Measurements from ENCODE around the gene KRT9. TPM values are rescaled to one million over a fixed set of nuclear protein-coding genes. Genes with fewer than 3 reads are reported as not detected.
A peak's percentile ranks its signal among the peaks of the same experiment; 100 is the strongest.

The KRT9 gene
- total and polyA plus RNA-seq, 3 experiments from 2014 or later: not detected

GRCh38 chr17:41559548-41559947 lies 12.3 kb downstream of the KRT9 start:
- Histone ChIP-seq H3K27ac (ENCODE audit: low read depth, low read length) (no peak overlapping the region), H3K4me3 (ENCODE audit: low read length) (no peak overlapping the region), H3K4me1 (ENCODE audit: insufficient read depth, low read length) (no peaks in the 10 kb centered on the region), H3K27me3 (ENCODE audit: insufficient read depth, low read length, poor library complexity, severe bottlenecking) (peaks cover 9% of the 10 kb centered on the region), H3K9me3 (ENCODE audit: low read length) (no peaks in the 10 kb centered on the region), H3K36me3 (ENCODE audit: insufficient read depth, low read length) (no peaks in the 10 kb centered on the region)
- H3K27me3 Mint-ChIP-seq: peaks cover 21 to 68% of the 10 kb centered on the region in 2 donors
- CTCF ChIA-PET: interaction anchor here (1.6 to 1.9 kb wide), 2 partner anchors 11 to 89 kb away, joined by 5 to 9 read pairs; no protein-coding TSS in a partner anchor
- no peak for DNase-seq
- H3K4me1 Mint-ChIP-seq: no peaks in the 10 kb centered on the region
- no peaks in the 10 kb centered on the region for H3K9me3 Mint-ChIP-seq
- no peak overlapping the region for H3K4me3 Mint-ChIP-seq
- no peak overlapping the region for H3K27ac Mint-ChIP-seq
- H3K36me3 Mint-ChIP-seq: no peaks in the 10 kb centered on the region
- POLR2A ChIA-PET: no interaction called here

GRCh38 chr17:41556931-41557330 lies 14.9 kb downstream of the KRT9 start:
- POLR2A ChIA-PET: no interaction called here
- CTCF ChIA-PET: interaction anchor here (1.3 kb wide), 1 partner anchor 106 kb away, joined by 4 read pairs; no protein-coding TSS in a partner anchor
- H3K4me1 ChIP-seq (ENCODE audit: insufficient read depth, low read length): no peaks in the 10 kb centered on the region
- no peak overlapping the region for H3K4me3 ChIP-seq (ENCODE audit: low read length)
- Mint-ChIP-seq H3K4me1 (no peaks in the 10 kb centered on the region), H3K27ac (no peak overlapping the region), H3K4me3 (no peak overlapping the region), H3K9me3 (no peaks in the 10 kb centered on the region), H3K36me3 (no peaks in the 10 kb centered on the region), H3K27me3 (peaks cover 17 to 81% of the 10 kb centered on the region in 2 donors)
- no peaks in the 10 kb centered on the region for H3K9me3 ChIP-seq (ENCODE audit: low read length)
- no peak for DNase-seq
- H3K27me3 ChIP-seq (ENCODE audit: insufficient read depth, low read length, poor library complexity, severe bottlenecking): peaks cover 4% of the 10 kb centered on the region
- no peaks in the 10 kb centered on the region for H3K36me3 ChIP-seq (ENCODE audit: insufficient read depth, low read length)
- no peak overlapping the region for H3K27ac ChIP-seq (ENCODE audit: low read depth, low read length)

- POLR2A ChIA-PET: no interaction called here
- H3K9me3 Mint-ChIP-seq: no peaks in the 10 kb centered on the region
- Histone ChIP-seq H3K9me3 (ENCODE audit: low read length) (no peaks in the 10 kb centered on the region), H3K4me3 (ENCODE audit: low read length) (no peak overlapping the region), H3K27me3 (ENCODE audit: insufficient read depth, low read length, poor library complexity, severe bottlenecking) (peaks cover 4% of the 10 kb centered on the region), H3K36me3 (ENCODE audit: insufficient read depth, low read length) (no peaks in the 10 kb centered on the region), H3K4me1 (ENCODE audit: insufficient read depth, low read length) (no peaks in the 10 kb centered on the region), H3K27ac (ENCODE audit: low read depth, low read length) (no peak overlapping the region)
- peaks cover 17 to 76% of the 10 kb centered on the region in 2 donors for H3K27me3 Mint-ChIP-seq
- CTCF ChIA-PET: no interaction called here
- H3K4me1 Mint-ChIP-seq: no peaks in the 10 kb centered on the region
- H3K27ac Mint-ChIP-seq: peak overlapping the region in 1 of 8 donors; percentile 7
- peak overlapping the region in 1 of 7 donors; percentile 67 for H3K4me3 Mint-ChIP-seq
- no peak for DNase-seq
- H3K36me3 Mint-ChIP-seq: no peaks in the 10 kb centered on the region
Measured at GRCh38 chr17:41556306-41556705, 15.6 kb downstream of the KRT9 start.

- H3K27ac Mint-ChIP-seq: no peak overlapping the region
- POLR2A ChIA-PET: no interaction called here
- H3K36me3 Mint-ChIP-seq: no peaks in the 10 kb centered on the region
- no peak overlapping the region for H3K4me3 Mint-ChIP-seq
- Histone ChIP-seq H3K4me3 (ENCODE audit: low read length) (no peak overlapping the region), H3K9me3 (ENCODE audit: low read length) (no peaks in the 10 kb centered on the region), H3K4me1 (ENCODE audit: insufficient read depth, low read length) (no peaks in the 10 kb centered on the region), H3K36me3 (ENCODE audit: insufficient read depth, low read length) (no peaks in the 10 kb centered on the region), H3K27me3 (ENCODE audit: insufficient read depth, low read length, poor library complexity, severe bottlenecking) (peaks cover 4% of the 10 kb centered on the region), H3K27ac (ENCODE audit: low read depth, low read length) (no peak overlapping the region)
- H3K27me3 Mint-ChIP-seq: peaks cover 17 to 67% of the 10 kb centered on the region in 2 donors
- no peaks in the 10 kb centered on the region for H3K4me1 Mint-ChIP-seq
- DNase-seq: no peak
- no peaks in the 10 kb centered on the region for H3K9me3 Mint-ChIP-seq
- CTCF ChIA-PET: no interaction called here
Measured at GRCh38 chr17:41555105-41555887, 16.6 kb downstream of the KRT9 start.

- no peak overlapping the region for H3K27ac Mint-ChIP-seq
- POLR2A ChIA-PET: no interaction called here
Measured at GRCh38 chr17:41553987-41554680, 17.7 kb downstream of the KRT9 start.

GRCh38 chr17:41553176-41553575 lies 18.7 kb downstream of the KRT9 start:
- no peaks in the 10 kb centered on the region for H3K36me3 Mint-ChIP-seq
- no peaks in the 10 kb centered on the region for H3K36me3 ChIP-seq (ENCODE audit: insufficient read depth, low read length)
- peaks cover 8 to 13% (median 10%) of the 10 kb centered on the region in 3 donors for H3K4me1 Mint-ChIP-seq
- ChIA-PET CTCF (interaction anchor here (1.4 kb wide), 1 partner anchor 11 kb away, joined by 3 read pairs; no protein-coding TSS in a partner anchor), POLR2A (no interaction called here)
- H3K4me1 ChIP-seq (ENCODE audit: insufficient read depth, low read length): peaks cover 11% of the 10 kb centered on the region
- no peak overlapping the region for H3K27ac ChIP-seq (ENCODE audit: low read depth, low read length)
- H3K9me3 Mint-ChIP-seq: no peaks in the 10 kb centered on the region
- no peak overlapping the region for H3K27ac Mint-ChIP-seq
- H3K27me3 Mint-ChIP-seq: peaks cover 10 to 47% of the 10 kb centered on the region in 2 donors
- H3K4me3 Mint-ChIP-seq: no peak overlapping the region
- peaks cover 4% of the 10 kb centered on the region for H3K27me3 ChIP-seq (ENCODE audit: insufficient read depth, low read length, poor library complexity, severe bottlenecking)
- no peak overlapping the region for H3K4me3 ChIP-seq (ENCODE audit: low read length)
- no peaks in the 10 kb centered on the region for H3K9me3 ChIP-seq (ENCODE audit: low read length)
- DNase-seq: no peak

More at GRCh38 chr17:41553987-41554680, 17.7 kb downstream of the KRT9 start:
- Histone ChIP-seq H3K27me3 (ENCODE audit: insufficient read depth, low read length, poor library complexity, severe bottlenecking) (peaks cover 4% of the 10 kb centered on the region), H3K36me3 (ENCODE audit: insufficient read depth, low read length) (no peaks in the 10 kb centered on the region), H3K9me3 (ENCODE audit: low read length) (no peaks in the 10 kb centered on the region), H3K27ac (ENCODE audit: low read depth, low read length) (no peak overlapping the region), H3K4me1 (ENCODE audit: insufficient read depth, low read length) (peaks cover 2% of the 10 kb centered on the region), H3K4me3 (ENCODE audit: low read length) (no peak overlapping the region)
- Mint-ChIP-seq H3K27me3 (peaks cover 14 to 56% of the 10 kb centered on the region in 2 donors), H3K36me3 (no peaks in the 10 kb centered on the region), H3K9me3 (no peaks in the 10 kb centered on the region), H3K4me1 (peaks cover 4% of the 10 kb centered on the region in 3 donors), H3K4me3 (no peak overlapping the region)
- CTCF ChIA-PET: no interaction called here
- DNase-seq: no peak

- Mint-ChIP-seq H3K27me3 (peaks cover 11 to 40% of the 10 kb centered on the region in 2 donors), H3K27ac (no peak overlapping the region), H3K9me3 (no peaks in the 10 kb centered on the region), H3K4me1 (peaks cover 11 to 16% (median 15%) of the 10 kb centered on the region in 3 donors), H3K36me3 (no peaks in the 10 kb centered on the region), H3K4me3 (no peak overlapping the region)
- H3K9me3 ChIP-seq (ENCODE audit: low read length): no peaks in the 10 kb centered on the region
- peaks cover 13% of the 10 kb centered on the region for H3K4me1 ChIP-seq (ENCODE audit: insufficient read depth, low read length)
- no peak overlapping the region for H3K27ac ChIP-seq (ENCODE audit: low read depth, low read length)
- no peak for DNase-seq
- no peaks in the 10 kb centered on the region for H3K36me3 ChIP-seq (ENCODE audit: insufficient read depth, low read length)
- CTCF ChIA-PET: interaction anchor here (1.0 to 4.9 kb wide), 3 partner anchors 10 to 111 kb away, joined by 3 to 54 read pairs (median 4); no protein-coding TSS in a partner anchor
- no peak overlapping the region for H3K4me3 ChIP-seq (ENCODE audit: low read length)
- peaks cover 4% of the 10 kb centered on the region for H3K27me3 ChIP-seq (ENCODE audit: insufficient read depth, low read length, poor library complexity, severe bottlenecking)
- POLR2A ChIA-PET: no interaction called here
Measured at GRCh38 chr17:41552455-41552854, 19.4 kb downstream of the KRT9 start.

- H3K4me3 ChIP-seq (ENCODE audit: low read length): no peak overlapping the region
- H3K36me3 ChIP-seq (ENCODE audit: insufficient read depth, low read length): no peaks in the 10 kb centered on the region
- POLR2A ChIA-PET: no interaction called here
- Mint-ChIP-seq H3K9me3 (peaks cover 0 to 4% (median 0%) of the 10 kb centered on the region in 5 donors), H3K27ac (no peak overlapping the region), H3K36me3 (no peaks in the 10 kb centered on the region), H3K27me3 (peaks cover 14 to 34% of the 10 kb centered on the region in 2 donors), H3K4me3 (no peak overlapping the region), H3K4me1 (peaks cover 11 to 16% (median 15%) of the 10 kb centered on the region in 3 donors)
- peaks cover 13% of the 10 kb centered on the region for H3K4me1 ChIP-seq (ENCODE audit: insufficient read depth, low read length)
- DNase-seq: no peak
- peaks cover 4% of the 10 kb centered on the region for H3K27me3 ChIP-seq (ENCODE audit: insufficient read depth, low read length, poor library complexity, severe bottlenecking)
- no peaks in the 10 kb centered on the region for H3K9me3 ChIP-seq (ENCODE audit: low read length)
- CTCF ChIA-PET: interaction anchor here (4.0 to 4.9 kb wide), 2 partner anchors 97 to 111 kb away, joined by 50 to 54 read pairs; no protein-coding TSS in a partner anchor
- H3K27ac ChIP-seq (ENCODE audit: low read depth, low read length): no peak overlapping the region
Measured at GRCh38 chr17:41551365-41551764, 20.5 kb downstream of the KRT9 start.

Measured in CD8-positive, alpha-beta memory T cell (primary cell).